OCI-LY1 (cell line): ENCODE data around the gene SLC11A1.

Experiments used
- H2AFZ ChIP-seq: fragments of 200-600 bp; sonication (generic), shearing (Covaris generic); 2 replicates; pipeline ENCODE4 v1.6.0; 2014; ENCODE audit warnings: antibody characterized with exemption, mild to moderate bottlenecking, low read length
- H3F3A ChIP-seq: fragments of 200-600 bp; sonication (generic), shearing (Covaris generic); 2 replicates; pipeline ENCODE4 v1.6.0; 2014; ENCODE audit warnings: mild to moderate bottlenecking, antibody characterized with exemption, low read length, moderate library complexity; ENCODE audit not compliant: insufficient read depth
- H3K27ac ChIP-seq: fragments of 200-600 bp; sonication (generic); 2 replicates; pipeline ENCODE4 v1.5.1; 2014; ENCODE audit warnings: low read length, mixed run types, mild to moderate bottlenecking, low read depth; ENCODE audit not compliant: poor library complexity, severe bottlenecking
- H3K27me3 ChIP-seq: fragments of 200-600 bp; sonication (generic); 2 replicates; pipeline ENCODE4 v1.6.0; 2014; ENCODE audit warnings: antibody characterized with exemption, mild to moderate bottlenecking, low read length, moderate library complexity; ENCODE audit not compliant: insufficient read depth
- H3K36me3 ChIP-seq: fragments of 200-600 bp; sonication (generic); 2 replicates; pipeline ENCODE4 v1.6.1; 2014; ENCODE audit warnings: mild to moderate bottlenecking, antibody characterized with exemption, low read length, moderate library complexity, mixed read lengths; ENCODE audit not compliant: insufficient read depth
- H3K4me1 ChIP-seq: fragments of 200-600 bp; sonication (generic); 2 replicates; pipeline ENCODE4 v1.5.1; 2014; ENCODE audit warnings: mild to moderate bottlenecking, low read length, moderate library complexity; ENCODE audit not compliant: insufficient read depth, severe bottlenecking
- H3K4me2 ChIP-seq: fragments of 200-600 bp; sonication (generic), shearing (Covaris generic); 2 replicates; pipeline ENCODE4 v1.6.1; 2014; ENCODE audit warnings: low read length
- H3K4me3 ChIP-seq: fragments of 200-600 bp; sonication (generic); 2 replicates; pipeline ENCODE4 v1.5.1; 2014; ENCODE audit warnings: low read length, low read depth, mild to moderate bottlenecking, mixed read lengths; ENCODE audit not compliant: poor library complexity, severe bottlenecking
- H3K79me2 ChIP-seq: fragments of 200-600 bp; shearing (Covaris generic); 2 replicates; pipeline ENCODE4 v1.6.1; 2016; ENCODE audit warnings: mixed run types, low read length, mixed read lengths; ENCODE audit not compliant: insufficient read depth
- H3K9ac ChIP-seq: fragments of 200-600 bp; sonication (generic), shearing (Covaris generic); 2 replicates; pipeline ENCODE4 v1.6.1; 2014; ENCODE audit warnings: mild to moderate bottlenecking, low read length, mixed read lengths
- H3K9me2 ChIP-seq: fragments of 200-600 bp; sonication (generic), shearing (Covaris generic); 2 replicates; pipeline ENCODE4 v1.6.1; 2014; ENCODE audit warnings: low read depth, mild to moderate bottlenecking, low read length, mixed read lengths
- H3K9me3 ChIP-seq: fragments of 200-600 bp; shearing (Covaris generic); 2 replicates; pipeline ENCODE4 v1.6.1; 2014; ENCODE audit warnings: low read length, mixed read lengths
- H4K20me1 ChIP-seq: fragments of 200-600 bp; sonication (generic), shearing (Covaris generic); 2 replicates; pipeline ENCODE4 v1.6.0; 2016; ENCODE audit warnings: mild to moderate bottlenecking, low read length; ENCODE audit not compliant: insufficient read depth
- CTCF ChIP-seq: fragments of 200-600 bp; sonication (generic), shearing (Covaris generic); IDR thresholded peaks from 2 replicates; pipeline ENCODE4 v1.5.1; 2017; ENCODE audit warnings: mild to moderate bottlenecking, antibody characterized with exemption, low read length, moderate library complexity, mixed read lengths
- EZH2 ChIP-seq: fragments of 200-600 bp; sonication (generic), shearing (Covaris generic); IDR thresholded peaks from 2 replicates; pipeline ENCODE4 v1.8.0; 2017; ENCODE audit warnings: borderline replicate concordance, mixed run types, mild to moderate bottlenecking, antibody characterized with exemption, low read length, moderate library complexity, mixed read lengths

The SLC11A1 gene

DNA sequence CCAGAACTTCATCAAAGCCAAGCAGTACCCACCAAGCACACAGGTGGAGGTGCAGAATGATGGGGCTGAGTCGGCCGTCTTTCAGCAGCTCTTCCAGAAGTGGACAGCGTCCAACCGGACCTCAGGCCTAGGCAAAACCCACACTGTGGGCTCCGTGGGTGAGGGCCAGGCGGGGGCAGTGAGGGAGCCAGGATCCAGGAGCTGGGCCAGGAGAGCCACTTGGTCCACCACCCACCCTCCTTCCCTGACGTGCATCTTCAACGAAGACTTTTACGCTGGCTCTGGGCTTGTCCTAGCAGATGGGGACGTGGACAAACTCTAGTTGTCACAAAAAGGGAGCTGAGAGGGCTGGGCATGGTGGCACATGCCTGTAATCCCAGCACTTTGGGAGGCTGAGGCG, 48.6 kb downstream of the SLC11A1 start:
- no peaks in the 10 kb centered on the region for H3K9me3 ChIP-seq

DNA sequence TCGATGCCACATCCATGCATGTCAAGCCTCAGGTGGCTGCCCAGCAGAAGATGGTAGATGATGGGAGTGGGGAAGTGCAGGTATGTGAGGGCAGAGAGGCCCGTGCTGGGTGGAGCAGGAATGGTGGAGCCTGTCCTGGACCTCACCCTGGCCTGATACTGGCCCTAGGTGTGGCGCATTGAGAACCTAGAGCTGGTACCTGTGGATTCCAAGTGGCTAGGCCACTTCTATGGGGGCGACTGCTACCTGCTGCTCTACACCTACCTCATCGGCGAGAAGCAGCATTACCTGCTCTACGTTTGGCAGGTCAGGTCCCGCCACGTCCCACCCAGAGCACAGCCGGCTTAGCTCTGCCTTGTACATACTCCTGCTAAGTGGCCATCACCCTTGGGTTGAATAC, 49.8 kb downstream of the SLC11A1 start:
- Histone ChIP-seq H3K27me3 (no peaks in the 10 kb centered on the region; the same call in 1 of the 2 replicates), H3K79me2 (no peaks in the 10 kb centered on the region), H3K36me3 (no peaks in the 10 kb centered on the region), H3K9ac (no peak overlapping the region), H3K4me1 (no peaks in the 10 kb centered on the region), H4K20me1 (no peaks in the 10 kb centered on the region), H3F3A (no peaks in the 10 kb centered on the region), H3K9me3 (no peaks in the 10 kb centered on the region), H3K4me2 (no peak overlapping the region), H3K4me3 (no peak overlapping the region), H3K27ac (no peak overlapping the region), H3K9me2 (no peaks in the 10 kb centered on the region), H2AFZ (no peak overlapping the region)
- TF ChIP-seq EZH2: no peak
- TF ChIP-seq CTCF: no peak

More for the DNA sequence above, 48.6 kb downstream of the SLC11A1 start:
- Histone ChIP-seq H3K36me3 (no peaks in the 10 kb centered on the region), H3K27me3 (no peaks in the 10 kb centered on the region; the same call in 1 of the 2 replicates), H3F3A (no peaks in the 10 kb centered on the region), H3K4me2 (no peak overlapping the region), H2AFZ (no peak overlapping the region), H3K4me3 (no peak overlapping the region), H3K4me1 (no peaks in the 10 kb centered on the region), H3K9me2 (no peaks in the 10 kb centered on the region), H3K9ac (no peak overlapping the region), H3K79me2 (no peaks in the 10 kb centered on the region), H3K27ac (no peak overlapping the region), H4K20me1 (no peaks in the 10 kb centered on the region)
- TF ChIP-seq CTCF (no peak), EZH2 (no peak)

DNA sequence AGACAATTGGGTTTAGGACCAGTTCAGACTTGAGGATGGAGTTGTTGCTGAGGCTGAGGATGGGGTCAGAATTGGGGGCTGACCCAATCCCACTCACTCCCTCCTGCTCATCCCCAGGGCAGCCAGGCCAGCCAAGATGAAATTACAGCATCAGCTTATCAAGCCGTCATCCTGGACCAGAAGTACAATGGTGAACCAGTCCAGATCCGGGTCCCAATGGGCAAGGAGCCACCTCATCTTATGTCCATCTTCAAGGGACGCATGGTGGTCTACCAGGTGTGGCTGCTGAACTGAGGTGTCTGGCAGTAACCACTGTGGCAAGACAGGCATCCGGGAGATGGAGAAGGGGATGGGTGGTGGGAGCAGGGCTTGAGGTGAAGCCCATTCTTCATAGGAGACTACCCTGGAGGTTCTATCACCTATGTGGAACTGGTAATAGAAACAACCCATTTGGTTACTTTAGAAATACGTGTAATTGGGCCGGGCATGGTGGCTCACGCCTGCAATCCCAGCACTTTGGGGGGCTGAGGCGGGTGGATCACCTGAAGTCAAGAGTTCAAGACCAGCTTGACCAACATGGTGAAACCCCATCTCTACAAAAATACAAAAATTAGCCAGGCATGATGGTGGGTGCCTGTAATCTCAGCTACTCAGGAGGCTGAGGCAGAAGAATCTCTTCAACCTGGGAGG, 50.7 kb downstream of the SLC11A1 start:
- H3K27ac ChIP-seq: no peak overlapping the region
- no peak overlapping the region for H3K4me3 ChIP-seq
- H3F3A ChIP-seq: no peaks in the 10 kb centered on the region
- no peak overlapping the region for H3K9ac ChIP-seq
- no peak overlapping the region for H2AFZ ChIP-seq
- H3K36me3 ChIP-seq: no peaks in the 10 kb centered on the region
- no peaks in the 10 kb centered on the region for H4K20me1 ChIP-seq
- H3K27me3 ChIP-seq: no peaks in the 10 kb centered on the region; the same call in 1 of the 2 replicates
- H3K9me3 ChIP-seq: no peaks in the 10 kb centered on the region
- H3K9me2 ChIP-seq: no peaks in the 10 kb centered on the region
- H3K79me2 ChIP-seq: no peaks in the 10 kb centered on the region
- H3K4me2 ChIP-seq: no peak overlapping the region
- TF ChIP-seq CTCF (no peak), EZH2 (no peak)
- H3K4me1 ChIP-seq: no peaks in the 10 kb centered on the region
